ENCODE measurements around the gene LEP.
A peak's percentile ranks its signal among the peaks of the same experiment; 100 is the strongest.

LEP gene

DNA sequence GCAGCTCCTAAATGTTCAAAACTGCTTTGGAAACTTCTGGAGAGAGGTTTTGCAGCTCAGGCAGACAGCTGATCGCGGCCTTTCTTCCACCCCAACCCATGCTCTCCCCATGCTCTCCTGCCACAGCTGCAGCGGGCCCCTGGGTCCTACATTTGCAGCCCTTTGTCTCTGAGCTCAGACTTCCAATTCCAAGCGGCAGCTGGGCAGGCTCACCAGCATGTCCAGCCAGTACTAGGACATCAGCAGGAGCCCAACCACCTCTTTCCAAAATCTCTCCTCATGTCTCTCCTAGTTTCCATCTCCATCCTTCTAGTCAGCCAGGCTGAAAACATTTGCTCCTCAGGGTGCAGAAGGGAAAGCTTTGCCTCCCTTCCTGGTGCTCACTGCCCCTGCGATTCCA, 6.0 kb downstream of the LEP start:
- no peak for DNase-seq (ENCODE audit: low read depth in 2 of 2)

DNA sequence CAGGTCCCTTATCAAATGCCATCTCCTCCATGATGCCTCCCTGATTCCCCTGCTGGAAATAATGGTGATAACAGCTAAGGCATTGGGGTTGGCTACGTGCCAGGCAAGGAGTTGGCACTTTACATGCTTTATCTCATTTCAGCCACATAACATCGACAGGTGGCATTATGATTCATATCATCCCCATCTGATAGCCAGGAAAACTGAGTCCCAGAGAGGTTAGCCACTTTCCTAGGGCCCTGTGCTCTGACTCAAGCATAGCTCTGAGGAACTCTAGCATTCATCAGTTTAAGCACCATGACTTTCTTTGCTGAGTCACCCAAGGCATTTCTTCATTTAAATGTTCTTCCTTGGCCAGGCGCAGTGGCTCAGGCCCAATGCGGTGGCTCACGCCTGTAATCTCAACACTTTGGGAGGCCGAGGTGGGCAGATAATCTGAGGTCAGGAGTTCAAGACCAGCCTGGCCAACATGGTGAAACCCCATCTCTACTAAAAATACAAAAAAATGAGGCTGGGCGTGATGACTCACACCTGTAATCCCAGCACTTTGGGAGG, 6.6 kb downstream of the LEP start:
- no peak for DNase-seq (ENCODE audit: low read depth in 2 of 2)

- no peak for DNase-seq (ENCODE audit: low read depth in 2 of 2)
Observed at GRCh38 chr7:128251337-128251736, 10.3 kb downstream of the LEP start.

GRCh38 chr7:128253701-128254100, 12.6 kb downstream of the LEP start:
- no peak for DNase-seq (ENCODE audit: low read depth in 2 of 2)

DNA sequence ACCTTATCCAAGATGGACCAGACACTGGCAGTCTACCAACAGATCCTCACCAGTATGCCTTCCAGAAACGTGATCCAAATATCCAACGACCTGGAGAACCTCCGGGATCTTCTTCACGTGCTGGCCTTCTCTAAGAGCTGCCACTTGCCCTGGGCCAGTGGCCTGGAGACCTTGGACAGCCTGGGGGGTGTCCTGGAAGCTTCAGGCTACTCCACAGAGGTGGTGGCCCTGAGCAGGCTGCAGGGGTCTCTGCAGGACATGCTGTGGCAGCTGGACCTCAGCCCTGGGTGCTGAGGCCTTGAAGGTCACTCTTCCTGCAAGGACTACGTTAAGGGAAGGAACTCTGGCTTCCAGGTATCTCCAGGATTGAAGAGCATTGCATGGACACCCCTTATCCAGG, 13.4 kb downstream of the LEP start:
- DNase-seq (ENCODE audit: low read depth in 2 of 2), result no peak

- DNase-seq (ENCODE audit: low read depth in 2 of 2), result no peak
Observed at GRCh38 chr7:128255271-128255670, 14.2 kb downstream of the LEP start.

- DNase-seq (ENCODE audit: low read depth in 2 of 2), result no peak
Observed at GRCh38 chr7:128257458-128257857, 16.4 kb downstream of the LEP start.

GRCh38 chr7:128259131-128260061, 18.3 kb downstream of the LEP start:
- DNase-seq (ENCODE audit: low read depth in 2 of 2), result no peak

- DNase-seq (ENCODE audit: low read depth in 2 of 2), result no peak
Observed at GRCh38 chr7:128260069-128260795, 19.2 kb downstream of the LEP start.

- no peak for DNase-seq (ENCODE audit: low read depth in 2 of 2)
Observed at GRCh38 chr7:128262273-128263028, 21.4 kb downstream of the LEP start.

GRCh38 chr7:128263420-128263819, 22.3 kb downstream of the LEP start:
- no peak for DNase-seq (ENCODE audit: low read depth in 2 of 2)

DNA sequence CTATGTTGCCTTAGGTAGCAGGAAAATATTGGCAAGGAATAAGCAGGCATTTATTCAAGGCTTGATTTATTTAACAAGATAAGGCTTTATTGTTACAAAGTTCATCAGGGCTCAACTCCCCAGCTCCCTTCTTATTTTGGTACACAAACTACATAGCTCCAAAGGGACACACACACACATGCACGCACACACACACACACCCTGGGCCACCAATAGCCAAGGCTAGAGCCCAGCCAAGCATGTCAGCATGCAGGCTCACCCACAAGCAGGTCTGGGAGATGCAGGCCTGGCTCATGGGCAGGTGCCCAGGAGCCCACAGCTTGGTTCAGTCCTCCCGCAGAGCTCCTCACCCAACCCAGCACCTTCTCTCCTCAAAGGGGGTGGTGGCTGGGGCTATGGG, 23.4 kb downstream of the LEP start:
- no peak for DNase-seq (ENCODE audit: low read depth in 2 of 2)

GRCh38 chr7:128265156-128265905, 24.3 kb downstream of the LEP start:
- DNase-seq (ENCODE audit: low read depth in 2 of 2), result no peak

DNA sequence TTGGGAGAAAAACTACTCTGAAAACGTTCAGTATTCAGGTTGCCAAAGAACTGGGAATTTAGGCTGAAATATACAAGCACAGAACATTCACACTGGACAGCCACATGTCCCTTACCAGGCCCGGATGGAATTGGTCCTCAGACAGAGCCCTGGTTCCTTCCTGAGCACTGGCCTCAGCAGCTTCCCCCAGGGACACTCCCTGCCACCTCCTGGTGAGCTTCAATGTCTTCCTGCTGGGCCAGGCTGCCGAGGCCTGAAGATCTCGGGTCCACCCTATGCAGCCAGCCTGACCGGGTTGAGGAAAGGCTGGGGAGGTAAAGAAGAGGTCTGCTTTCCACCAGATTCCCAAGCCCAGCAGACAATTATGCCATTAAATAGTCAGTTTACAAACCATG, 24.8 kb downstream of the LEP start:
- DNase-seq (ENCODE audit: low read depth in 2 of 2), result no peak

GRCh38 chr7:128266529-128266882, 25.4 kb downstream of the LEP start:
- DNase-seq (ENCODE audit: low read depth in 2 of 2), result no peak

GRCh38 chr7:128266883-128267594, 26.0 kb downstream of the LEP start:
- DNase-seq (ENCODE audit: low read depth in 2 of 2), result peak; percentile 48 to 55

- DNase-seq (ENCODE audit: low read depth in 2 of 2), result no peak
Observed at GRCh38 chr7:128267595-128267924, 26.5 kb downstream of the LEP start.

- no peak for DNase-seq (ENCODE audit: low read depth in 2 of 2)
Observed at GRCh38 chr7:128268233-128268632, 27.2 kb downstream of the LEP start.

DNA sequence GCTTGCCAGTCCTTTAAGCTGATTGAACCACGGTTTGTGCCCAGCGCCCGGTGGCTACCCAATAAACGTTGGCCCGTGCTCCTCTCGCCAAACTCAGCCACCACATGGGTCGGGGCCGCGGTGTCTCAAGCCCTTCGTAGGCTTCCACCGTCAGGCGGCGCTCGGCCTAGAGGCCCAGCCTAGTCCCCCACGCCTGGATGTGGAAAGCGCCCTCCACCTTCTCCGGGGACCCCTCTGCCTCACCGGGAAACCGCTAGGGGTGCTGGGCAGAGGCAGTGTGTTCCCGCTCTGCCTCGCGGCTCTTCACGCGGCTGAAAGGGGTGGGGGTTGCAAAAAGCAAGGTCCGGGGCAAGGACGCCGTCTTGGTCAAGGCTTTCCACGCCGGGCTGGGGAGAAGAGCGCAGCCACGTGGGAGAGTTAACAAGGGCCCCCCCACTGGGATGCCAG, 29.8 kb downstream of the LEP start:
- DNase-seq (ENCODE audit: low read depth in 2 of 2), result no peak

GRCh38 chr7:128271471-128271941, 30.4 kb downstream of the LEP start:
- no peak for DNase-seq (ENCODE audit: low read depth in 2 of 2)
